GM13976 (cell line): Measurements from ENCODE around the gene FRMD4A.

Experiments
- DNase-seq: peaks from one replicate; pipeline ENCODE4 v3.0.0; 2012; ENCODE audit warnings: low spot score
- CTCF ChIP-seq: IDR thresholded peaks from 2 replicates; pipeline ENCODE4 v1.5.1; 2012; ENCODE audit warnings: borderline replicate concordance, mild to moderate bottlenecking; ENCODE audit not compliant: insufficient read depth; ENCODE audit errors: extremely low read depth, missing control alignments, control extremely low read depth
- in situ Hi-C: fragments of 300-500 bp; cut with MboI; formaldehyde crosslinking; loops from one replicate; pipeline ENCODE4 v1.12.0; 2022; ENCODE audit warnings: low sequenced_read_pairs, mixed read lengths, inconsistent platforms; ENCODE audit not compliant: unreplicated experiment

FRMD4A gene

GRCh38 chr10:14118953-14119352 is 211.8 kb downstream of the FRMD4A start:
- in situ Hi-C loops: no loop called here
- DNase-seq: no peak
- no peak for TF ChIP-seq CTCF

- in situ Hi-C loops: no loop called here
- DNase-seq: no peak
- no peak for TF ChIP-seq CTCF
These were observed 213.9 kb downstream of the FRMD4A start for GRCh38 chr10:14116837-14117236.

- in situ Hi-C loops: no loop called here
- TF ChIP-seq CTCF: no peak
- DNase-seq: no peak
These were observed 214.7 kb downstream of the FRMD4A start for GRCh38 chr10:14116021-14116420.

- no peak for TF ChIP-seq CTCF
- DNase-seq: no peak
- in situ Hi-C loops: no loop called here
These were observed 215.9 kb downstream of the FRMD4A start for GRCh38 chr10:14114791-14115190.

GRCh38 chr10:14112056-14112455 is 218.7 kb downstream of the FRMD4A start:
- in situ Hi-C loops: no loop called here
- TF ChIP-seq CTCF: no peak

GRCh38 chr10:14111208-14111607 is 219.5 kb downstream of the FRMD4A start:
- TF ChIP-seq CTCF: no peak
- no peak for DNase-seq
- in situ Hi-C loops: no loop called here

More at GRCh38 chr10:14112056-14112455, 218.7 kb downstream of the FRMD4A start:
- DNase-seq: no peak

GRCh38 chr10:14106828-14107227 is 223.9 kb downstream of the FRMD4A start:
- TF ChIP-seq CTCF: no peak
- DNase-seq: no peak
- in situ Hi-C loops: no loop called here
